Fibroblast of skin of right quadriceps (primary cell): ENCODE measurements around the gene CPA3.

Source experiments
- DNase-seq: peaks from one replicate; pipeline ENCODE4 v3.0.0-alpha.2; 2013

The CPA3 gene

DNA sequence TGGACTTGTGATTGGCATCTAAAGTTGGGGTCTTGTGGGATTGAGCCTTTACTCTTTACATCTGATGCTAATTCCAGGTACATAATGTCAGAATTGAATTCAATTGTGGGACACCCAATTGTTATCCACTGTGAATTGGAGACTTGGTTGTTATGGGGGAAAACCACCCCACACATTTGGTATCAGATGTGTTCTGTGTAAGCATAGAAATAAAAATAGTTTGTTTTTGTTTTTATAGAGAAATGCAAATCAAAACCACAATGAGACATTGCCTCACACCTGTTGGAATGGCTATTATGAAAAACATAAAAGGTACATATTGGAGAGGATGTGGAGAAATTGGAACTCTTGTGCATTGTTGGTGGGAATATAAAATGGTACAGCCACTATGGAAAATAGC lies 58.5 kb downstream of the CPA3 start:
- no peak for DNase-seq

DNA sequence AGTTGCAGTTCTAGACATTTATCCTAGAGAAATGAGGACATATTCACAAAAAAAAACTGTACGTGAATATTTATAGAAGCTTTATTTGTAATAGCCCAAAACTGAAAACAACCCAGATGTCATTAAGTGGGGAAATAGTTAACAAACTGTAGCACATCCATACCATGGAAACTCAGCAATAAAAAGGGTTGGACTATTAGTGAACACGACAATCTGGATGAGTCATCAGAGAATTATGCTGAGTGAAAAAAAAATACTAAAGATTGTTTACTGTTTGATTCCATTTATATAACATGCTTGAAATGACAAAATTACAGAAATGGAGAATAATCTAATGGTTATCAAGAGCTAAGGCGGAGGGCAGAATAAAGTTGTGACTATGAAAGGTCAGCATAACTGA lies 59.5 kb downstream of the CPA3 start:
- peak; percentile 84 for DNase-seq

DNA sequence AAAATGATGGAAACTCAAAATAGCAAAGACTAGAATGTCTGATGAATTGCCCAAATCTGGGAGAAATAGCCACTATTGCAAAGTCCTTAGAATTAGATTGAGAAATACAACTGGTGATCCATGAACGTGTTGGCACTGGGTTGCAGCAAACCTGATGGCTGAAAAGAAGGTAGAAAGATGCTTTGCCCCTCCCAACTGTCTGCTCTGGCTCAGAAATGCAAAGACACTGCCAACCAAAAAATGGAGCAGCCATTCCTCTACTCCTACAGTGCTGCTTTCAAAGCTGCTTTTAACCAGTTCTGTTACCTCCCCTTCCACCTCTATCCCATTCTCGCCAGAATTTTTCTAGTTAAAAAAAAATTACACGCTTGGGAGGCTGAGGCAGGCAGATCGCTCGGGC lies 60.7 kb downstream of the CPA3 start:
- DNase-seq = no peak

DNA sequence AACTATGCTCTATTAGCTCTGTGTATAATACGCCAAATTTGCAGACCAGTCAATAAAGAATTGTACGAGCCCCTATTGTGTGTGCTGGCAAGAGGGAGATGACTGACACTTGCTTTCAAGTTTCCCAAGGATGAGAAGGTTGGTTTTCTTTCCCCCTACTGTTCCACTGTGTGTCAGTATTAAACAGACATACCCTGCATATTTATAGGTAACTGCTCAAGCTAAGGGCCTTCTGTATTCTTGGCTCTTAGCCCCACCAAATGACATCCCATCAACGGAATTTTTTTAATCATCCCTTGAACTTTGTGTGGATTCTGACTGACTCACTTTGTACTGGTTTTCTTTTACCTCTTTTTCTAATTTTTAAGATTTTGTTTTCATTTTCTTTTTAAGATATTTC lies 65.7 kb downstream of the CPA3 start:
- DNase-seq = peak; percentile 84

DNA sequence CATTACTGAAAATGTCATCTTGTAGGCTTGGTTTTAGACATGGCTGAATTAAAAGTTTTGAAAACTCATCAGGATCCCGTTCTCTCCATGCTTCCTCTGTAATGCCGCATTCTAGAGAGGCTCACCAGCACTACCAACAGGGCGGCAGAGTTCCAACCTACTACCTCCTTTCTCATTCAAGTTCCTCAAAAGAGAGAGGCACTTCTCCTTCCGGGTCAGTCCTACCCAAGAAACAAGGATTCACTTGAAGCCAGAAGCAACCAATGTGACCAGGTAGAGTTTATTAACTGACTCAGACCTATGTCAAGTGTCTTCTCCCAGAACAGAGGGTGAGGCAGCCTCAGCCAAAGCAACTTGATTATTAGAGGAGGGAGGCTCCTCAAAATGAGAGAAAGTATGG lies 66.5 kb downstream of the CPA3 start:
- DNase-seq = no peak

DNA sequence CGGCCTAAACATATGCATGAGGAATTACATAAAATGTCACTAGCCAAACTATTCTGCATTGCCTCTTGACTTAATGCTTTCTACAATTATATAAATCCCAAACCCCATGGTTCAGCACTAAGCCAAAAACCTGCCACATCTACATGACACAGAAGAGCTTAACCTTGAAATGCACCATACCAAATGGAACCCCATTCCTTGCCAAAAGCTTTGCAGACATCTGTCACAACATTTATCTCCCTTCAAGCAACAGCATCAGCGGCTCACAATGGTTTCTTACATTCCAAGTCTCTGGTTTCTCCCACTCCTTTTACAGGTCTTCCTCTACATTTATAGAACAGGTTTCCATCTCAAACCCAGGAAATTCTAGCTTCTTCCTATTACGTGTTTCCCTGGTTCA lies 67.9 kb downstream of the CPA3 start:
- no peak for DNase-seq

DNA sequence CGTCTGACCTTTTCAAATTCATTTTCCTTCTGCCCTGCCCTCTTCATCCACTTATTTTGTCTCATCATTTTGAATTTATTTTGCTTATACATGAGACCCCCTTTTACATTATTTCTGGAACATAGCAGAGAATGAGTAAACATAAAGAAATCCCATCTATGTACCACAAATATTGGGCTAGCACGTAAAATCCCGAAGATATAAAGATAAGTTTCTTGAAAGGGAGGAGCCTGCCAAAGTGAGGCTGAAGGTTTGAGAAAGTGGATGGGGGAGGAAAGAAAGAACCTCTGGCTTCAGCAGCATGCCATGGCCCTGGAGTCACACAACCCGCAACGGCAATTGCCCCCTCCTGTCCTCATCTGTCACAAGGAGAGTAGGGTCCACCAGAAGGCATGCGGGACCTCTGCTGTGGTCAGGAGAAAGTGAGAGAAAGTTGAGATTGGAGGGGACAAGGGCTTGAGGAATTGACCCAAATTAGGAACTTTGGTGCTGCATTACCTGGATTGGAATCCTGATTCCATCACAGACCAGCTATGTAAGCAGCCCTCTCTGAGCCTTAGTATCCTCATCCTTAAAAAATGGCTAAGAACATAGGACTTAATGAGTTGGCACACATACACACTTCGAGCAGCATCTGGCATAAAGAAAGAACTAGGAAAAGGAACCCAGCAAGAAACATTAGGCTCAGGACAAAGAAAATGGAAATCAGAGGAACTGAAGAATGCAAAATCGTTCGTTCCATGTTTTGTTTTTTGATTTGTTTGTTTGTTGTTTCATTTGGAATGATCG lies 72.6 kb downstream of the CPA3 start:
- DNase-seq = peak; percentile 91

DNA sequence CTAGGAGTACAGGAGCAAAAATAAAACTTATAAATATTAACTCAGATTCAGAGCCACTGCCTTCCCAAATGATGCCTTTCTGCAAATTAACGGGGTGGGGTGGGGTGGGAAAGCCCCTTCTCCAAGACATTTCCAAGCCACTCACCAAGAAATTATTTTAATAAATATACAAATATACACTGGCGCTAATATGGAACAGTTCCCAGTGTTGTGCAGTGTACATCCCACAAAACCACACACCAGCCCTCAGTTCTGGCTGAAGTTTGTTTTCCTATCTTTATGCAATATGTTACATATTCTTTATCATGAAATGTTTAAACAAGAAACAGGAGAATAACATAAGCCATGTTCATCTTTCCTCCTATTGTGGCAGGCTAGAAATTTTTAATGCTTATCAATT lies 73.2 kb downstream of the CPA3 start:
- DNase-seq = peak; percentile 48

DNA sequence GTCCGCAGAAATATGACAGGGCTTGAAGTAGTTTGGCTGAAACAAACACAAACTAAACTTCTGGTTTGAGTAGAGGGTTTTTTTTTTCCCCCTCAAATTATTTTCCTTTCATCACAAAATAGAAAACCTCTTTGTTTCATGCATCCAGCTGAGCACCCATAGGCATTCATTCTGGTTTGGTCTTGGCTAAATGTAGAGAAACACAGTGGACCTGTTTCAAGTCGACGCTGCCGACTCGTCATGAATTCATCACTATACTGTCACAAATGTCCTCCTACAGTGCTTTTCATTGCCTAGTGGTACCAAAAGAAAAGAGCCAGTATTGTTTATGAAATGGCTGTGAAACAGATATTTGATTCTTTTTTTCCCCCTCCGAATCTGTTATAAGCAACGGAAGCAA lies 73.8 kb downstream of the CPA3 start:
- no peak for DNase-seq

DNA sequence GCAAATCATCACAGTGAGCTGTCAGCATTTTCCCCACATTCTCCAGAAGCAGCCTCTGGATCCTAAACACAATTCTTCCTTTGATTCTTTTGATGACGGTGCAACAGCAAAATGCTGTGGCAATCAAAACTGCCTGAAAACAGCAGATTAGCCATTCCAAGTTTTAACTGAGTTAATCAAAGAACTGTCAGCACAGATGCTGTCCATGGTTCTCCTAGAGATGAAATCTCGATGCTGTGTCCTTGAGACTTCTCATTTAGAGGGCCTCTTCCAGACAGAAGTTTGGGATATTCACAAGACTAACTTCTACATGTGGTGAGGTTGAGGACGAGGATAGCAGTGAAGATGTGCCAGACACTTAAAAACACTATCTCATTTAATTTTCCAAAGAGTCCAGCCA lies 75.9 kb downstream of the CPA3 start:
- peak; percentile 20 for DNase-seq

DNA sequence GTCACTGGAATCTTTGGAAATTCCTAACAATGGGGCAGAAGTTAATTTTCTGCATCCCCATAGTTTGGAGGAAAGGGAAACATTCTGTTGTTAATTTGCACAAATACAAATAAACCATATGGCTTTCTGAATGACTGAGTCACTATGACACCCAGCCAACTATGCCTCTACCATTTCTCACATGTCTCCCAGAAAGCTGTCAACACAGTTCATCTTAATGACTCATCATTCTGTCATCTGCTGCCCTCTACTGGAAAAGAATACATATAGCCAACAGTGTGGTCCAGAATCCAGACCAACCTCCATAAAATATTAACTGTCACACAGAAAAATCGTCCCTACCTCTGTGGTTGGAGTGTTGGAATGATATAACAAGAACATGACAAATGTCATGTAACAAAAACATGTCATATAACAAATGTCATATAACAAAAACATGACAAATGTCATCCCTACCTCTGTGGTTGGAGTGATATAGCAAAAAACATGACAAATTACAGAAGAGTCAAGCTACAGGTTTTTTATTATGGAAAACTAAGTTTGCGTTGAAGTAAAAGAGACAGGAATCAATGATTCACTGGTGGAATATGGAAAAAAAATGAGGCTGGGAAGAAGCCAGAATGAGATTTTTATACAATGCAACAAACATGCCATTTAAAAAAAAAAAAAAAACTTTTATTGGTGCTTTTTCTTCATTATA lies 78.6 kb downstream of the CPA3 start:
- peak; percentile 96 for DNase-seq

DNA sequence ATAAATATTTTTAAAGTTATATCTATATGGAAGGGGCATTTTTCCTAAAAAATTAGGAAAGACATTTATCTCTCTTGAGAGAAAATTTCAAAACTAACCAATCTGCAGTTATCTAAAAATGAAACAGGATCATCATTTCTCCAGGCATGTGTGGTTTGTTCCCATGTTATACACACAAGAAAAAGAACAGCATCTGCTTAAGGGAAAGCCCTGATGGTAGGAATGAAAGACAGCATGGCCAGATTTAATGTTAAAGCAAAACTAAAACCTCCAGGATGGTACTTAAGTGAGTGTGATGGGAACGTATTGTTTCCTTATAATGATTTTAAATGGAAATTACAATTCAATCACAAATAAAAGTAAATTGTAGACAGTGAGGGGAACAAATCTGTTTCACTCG lies 80.0 kb downstream of the CPA3 start:
- no peak for DNase-seq
